ENCODE measurements around the gene SNX19.
"Not testable (repeated sequence)": the region's sequence is repeated elsewhere in the genome, so short reads cannot be mapped to it uniquely, and the experiment has no call there.

Gene SNX19, protein sequence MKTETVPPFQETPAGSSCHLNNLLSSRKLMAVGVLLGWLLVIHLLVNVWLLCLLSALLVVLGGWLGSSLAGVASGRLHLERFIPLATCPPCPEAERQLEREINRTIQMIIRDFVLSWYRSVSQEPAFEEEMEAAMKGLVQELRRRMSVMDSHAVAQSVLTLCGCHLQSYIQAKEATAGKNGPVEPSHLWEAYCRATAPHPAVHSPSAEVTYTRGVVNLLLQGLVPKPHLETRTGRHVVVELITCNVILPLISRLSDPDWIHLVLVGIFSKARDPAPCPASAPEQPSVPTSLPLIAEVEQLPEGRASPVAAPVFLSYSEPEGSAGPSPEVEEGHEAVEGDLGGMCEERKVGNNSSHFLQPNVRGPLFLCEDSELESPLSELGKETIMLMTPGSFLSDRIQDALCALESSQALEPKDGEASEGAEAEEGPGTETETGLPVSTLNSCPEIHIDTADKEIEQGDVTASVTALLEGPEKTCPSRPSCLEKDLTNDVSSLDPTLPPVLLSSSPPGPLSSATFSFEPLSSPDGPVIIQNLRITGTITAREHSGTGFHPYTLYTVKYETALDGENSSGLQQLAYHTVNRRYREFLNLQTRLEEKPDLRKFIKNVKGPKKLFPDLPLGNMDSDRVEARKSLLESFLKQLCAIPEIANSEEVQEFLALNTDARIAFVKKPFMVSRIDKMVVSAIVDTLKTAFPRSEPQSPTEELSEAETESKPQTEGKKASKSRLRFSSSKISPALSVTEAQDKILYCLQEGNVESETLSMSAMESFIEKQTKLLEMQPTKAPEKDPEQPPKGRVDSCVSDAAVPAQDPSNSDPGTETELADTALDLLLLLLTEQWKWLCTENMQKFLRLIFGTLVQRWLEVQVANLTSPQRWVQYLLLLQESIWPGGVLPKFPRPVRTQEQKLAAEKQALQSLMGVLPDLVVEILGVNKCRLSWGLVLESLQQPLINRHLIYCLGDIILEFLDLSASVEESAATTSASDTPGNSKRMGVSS

DNA sequence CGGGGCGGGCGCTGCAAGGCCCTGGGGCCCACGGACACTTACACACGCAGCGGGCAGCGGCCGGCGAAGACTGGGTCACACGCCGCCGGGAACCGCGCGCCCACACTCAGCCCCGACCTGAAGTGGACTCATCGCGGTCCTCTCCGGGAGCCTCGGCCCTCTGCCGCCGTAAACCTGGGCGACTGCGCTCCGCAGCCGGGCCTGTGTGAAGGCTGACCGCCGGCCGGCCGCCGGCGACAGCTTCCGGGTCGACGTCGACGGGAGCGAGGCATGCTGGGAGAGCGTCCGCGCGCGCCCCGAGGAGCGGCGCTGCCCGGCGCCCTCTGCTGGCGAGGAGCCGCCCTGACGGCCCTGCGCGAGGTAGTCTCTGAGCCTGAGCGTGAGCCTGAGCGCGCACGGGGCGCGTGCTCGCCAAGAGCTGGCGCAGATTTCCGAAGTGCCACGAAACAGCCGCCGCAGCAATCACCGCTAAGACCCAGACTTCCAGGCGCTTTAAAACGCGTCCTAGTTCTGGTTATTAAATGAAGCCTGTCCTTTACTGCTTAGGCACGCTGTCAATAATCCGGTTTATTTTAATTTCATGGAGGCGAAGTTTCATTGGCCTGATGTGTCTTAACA lies at the start of gene SNX19:
Gene SNX19, minus strand, starts transcription at position 242 of the 618 bp plus-strand sequence. CDS start 540 bp downstream, outside the sequence.
- DNase-seq, result peak; percentile 90

DNA sequence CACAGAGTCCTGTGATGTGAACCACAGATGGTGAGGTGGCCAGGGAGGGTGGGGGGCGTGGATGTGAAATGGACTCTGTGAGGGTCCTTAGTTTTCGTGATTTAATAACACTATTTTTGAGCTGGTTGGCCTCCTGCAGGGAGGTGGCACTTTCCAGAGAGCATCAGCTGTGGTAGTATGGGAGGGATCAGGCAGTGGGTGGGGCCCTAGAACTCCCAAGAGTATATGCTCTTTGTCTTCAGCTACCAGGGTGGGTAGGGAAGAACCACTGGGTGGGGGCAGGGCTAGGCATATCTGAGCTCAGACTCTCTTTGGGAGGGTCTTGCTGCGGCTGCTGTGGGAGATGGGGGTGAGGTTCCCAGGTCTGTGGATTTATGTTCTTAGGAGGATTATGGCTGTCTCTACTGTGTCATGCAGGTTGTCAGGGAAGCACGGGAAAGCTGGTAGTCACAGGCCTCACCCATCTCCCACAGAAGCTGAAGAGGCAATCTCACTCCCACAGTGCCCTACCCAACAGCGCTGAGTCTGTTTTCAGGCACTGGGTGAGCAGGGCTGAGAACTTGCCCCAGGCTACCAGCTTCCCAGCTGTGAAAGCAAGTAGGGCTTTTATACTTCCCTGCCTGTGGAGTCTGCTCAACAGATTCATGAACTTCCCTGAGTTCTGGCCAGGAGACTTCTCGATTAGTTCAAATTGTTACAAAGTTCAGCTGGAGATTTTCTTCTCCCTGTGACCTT lies 47.9 kb upstream of the SNX19 start:
- no peak for DNase-seq

DNA sequence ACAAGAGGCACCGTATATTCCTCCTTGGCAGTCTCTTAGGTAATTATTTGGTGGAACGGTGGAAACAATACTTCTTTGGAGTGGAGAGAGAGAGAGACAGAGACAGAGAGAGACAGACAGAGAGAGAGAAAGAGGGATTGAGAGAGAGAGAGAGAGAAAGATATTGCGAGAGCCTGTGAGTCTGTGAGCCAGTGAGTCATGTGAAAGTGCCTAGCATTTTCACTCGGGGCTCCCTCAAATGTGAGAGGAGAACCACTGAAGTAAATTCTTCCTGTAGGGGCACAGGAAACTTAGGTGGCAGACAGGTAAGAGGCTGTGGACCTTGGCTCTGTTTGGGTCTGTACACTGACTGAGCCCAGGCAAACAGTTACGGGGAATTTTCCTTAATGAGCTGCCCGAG lies 31.6 kb upstream of the SNX19 start:
- no peak for DNase-seq

DNA sequence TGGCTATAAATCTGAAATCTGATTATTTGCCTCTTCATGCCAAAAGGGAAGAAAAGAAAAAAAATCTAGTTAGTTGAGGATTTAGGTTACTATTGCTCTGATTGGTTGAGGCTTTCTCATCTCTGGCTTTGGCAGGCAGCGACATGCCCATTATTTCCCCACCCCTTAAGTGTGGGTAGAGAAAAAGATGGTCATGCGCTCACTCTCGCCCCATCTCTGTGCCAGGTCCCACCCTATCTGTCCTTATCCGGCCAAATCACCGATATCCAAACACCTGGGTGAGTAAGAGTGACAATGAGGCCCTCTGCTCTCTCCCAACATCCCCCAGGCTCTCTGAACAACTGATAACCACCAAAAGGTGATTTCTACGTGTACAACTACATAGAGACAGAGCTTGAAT lies 31.2 kb upstream of the SNX19 start:
- DNase-seq, result no peak

DNA sequence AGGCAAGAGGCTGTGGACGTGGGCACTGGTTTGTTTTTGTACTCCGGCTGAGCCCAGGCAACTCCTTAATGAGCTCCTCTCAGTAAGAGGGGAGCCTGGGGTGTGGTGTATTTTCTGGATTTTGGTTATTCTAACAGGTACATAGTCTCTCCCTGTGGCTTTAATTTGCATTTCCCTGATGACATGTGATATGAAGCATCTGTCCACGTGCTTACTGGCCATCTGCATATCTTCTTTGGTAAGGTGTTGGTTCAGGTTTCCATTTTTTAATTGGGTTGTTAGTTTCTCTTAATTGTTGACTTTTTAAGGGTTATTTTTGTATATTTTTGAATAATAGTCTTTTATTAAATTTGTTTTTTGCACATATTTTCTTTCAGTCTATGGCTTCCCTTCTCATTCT lies 30.8 kb upstream of the SNX19 start:
- no peak for DNase-seq

DNA sequence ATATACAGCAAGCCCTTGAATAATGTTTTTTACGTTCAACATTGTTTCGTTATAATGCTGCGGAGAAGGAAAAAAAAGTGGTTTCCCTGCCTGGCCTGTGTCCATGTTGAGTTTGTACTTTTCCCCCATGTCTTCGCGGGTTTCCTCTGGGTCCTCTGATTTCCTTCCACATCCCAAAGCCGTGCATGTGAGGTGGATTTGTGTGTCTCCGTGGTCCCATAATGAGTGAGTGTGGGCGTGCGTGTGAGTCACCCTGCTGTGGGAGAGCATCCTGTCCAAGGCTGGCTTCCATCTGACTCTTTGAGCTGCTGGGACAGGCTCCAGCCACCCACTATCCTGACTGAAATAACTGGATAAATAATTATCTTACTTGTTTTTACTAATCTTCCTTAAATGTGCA lies 29.6 kb upstream of the SNX19 start:
- DNase-seq, result no peak

DNA sequence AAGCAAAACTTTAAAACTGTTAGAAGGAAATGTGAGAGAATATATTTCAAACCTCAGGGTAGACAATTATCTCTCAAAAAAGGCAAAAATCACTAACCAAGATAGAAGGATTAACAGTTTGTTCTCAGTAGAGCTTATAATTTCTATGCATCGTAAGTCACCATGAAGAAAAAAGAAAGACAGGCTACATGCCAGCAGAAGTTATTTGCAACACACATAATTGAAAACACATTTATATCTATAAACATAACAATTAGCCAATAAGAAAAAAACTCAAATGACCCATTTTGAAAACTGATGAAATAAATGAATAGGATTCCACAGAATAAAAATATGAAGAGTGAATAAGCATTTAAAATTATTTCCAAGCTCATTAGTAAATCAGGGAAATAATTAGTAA lies 24.4 kb upstream of the SNX19 start:
- DNase-seq, result no peak

DNA sequence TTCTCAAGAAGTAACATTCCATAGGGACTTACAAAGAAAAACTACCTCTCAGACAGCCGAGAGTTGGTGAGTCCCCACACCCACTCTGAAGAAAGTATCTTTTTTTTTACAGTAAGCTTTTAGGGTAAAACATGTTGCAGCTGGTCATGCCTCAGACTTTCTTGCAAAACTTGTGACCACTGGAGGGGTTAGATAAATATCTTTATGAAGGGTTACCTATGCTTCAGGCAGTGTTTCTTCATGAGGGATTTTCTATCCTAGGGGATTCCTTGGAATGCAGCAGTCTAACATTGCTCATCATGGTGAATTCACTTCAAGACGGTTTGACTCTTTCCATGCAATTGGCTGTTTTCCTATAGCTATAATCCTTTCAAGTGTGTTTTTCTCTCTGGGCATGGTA lies 20.8 kb upstream of the SNX19 start:
- no peak for DNase-seq

DNA sequence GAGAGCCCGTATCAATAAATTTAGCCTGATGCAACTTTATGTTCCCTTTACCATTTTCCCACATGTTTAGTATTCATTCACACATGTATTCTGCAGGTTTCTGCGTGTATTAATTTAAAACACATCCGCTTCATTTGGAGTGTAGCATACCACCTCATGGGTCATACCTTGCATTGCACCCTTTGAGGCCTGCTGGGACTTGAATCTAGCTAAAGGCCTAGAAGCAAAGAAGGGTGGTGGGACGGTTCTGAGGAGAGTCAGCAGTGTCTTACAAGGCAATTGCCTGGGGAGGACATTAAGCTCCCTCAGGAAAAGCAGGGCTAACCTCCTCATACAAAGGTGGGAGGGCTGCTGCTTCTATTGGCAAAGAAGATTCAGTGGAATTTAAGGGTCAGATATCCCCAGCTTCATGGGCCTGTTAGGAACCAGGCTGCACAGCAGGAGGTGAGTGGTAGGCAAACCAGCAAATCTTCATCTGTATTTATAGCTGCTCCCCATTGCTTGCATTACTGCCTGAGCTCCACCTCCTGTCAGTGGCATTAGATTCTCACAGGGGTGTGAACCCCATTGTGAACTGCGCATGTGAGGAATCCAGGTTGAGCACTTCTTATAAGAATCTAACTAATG lies 15.9 kb upstream of the SNX19 start:
- no peak for DNase-seq

DNA sequence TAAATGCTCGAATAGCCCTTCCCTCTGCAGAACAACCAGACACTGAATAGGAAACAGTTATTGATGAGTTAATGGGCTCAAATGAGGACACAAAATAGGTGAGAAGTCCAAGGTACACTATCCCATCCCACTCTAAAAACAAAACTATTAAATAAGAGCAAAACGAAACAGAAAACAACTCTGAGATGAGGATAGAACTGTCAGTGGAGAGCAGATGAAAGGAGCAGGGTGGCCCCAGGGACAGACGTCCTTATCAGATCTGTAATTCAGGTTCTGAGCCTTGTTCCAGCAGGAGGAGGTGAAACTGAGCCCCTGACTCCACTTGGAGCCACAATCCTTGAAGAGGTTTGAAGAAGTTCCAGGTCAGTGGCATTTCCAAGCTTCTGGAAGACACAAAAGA lies 8.5 kb upstream of the SNX19 start:
- DNase-seq, result no peak

DNA sequence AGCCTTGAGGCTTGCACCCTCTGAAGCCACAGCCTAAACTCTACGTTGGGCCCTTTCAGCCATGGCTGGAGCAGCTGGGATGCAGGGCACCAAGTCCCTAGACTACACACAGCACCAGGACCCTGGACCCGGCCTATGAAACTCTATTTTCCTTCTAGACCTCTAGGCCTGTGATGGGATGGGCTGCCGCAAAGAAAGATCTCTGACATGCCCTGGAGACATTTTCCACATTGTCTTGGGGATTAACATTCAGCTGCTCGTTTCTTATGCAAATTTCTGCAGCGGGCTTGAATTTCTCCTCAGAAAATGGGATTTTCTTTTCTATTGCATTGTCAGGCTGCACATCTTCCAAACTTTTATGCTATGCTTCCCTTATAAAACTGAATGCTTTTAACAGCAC lies 4.3 kb upstream of the SNX19 start:
- DNase-seq, result not testable (repeated sequence)

DNA sequence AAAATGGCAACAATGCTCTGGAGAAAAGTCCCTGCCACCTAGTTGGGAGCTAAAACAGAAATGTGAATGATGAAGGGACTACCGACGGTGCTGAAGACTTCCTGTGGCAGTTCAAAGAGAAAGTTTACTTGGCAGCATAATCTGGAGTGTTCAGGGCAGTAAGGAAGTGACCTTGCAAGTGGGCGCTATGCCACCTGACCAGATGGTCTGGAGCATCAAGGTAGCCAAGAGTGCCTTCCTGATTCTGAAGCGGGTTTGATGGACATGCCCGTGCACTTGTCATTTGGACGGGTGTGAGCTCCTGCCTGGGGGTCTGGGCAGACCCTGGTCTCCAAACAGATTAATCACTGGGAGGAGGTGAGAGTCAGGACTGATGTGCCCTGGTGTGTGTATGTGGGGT lies 1.8 kb upstream of the SNX19 start:
- DNase-seq, result no peak

DNA sequence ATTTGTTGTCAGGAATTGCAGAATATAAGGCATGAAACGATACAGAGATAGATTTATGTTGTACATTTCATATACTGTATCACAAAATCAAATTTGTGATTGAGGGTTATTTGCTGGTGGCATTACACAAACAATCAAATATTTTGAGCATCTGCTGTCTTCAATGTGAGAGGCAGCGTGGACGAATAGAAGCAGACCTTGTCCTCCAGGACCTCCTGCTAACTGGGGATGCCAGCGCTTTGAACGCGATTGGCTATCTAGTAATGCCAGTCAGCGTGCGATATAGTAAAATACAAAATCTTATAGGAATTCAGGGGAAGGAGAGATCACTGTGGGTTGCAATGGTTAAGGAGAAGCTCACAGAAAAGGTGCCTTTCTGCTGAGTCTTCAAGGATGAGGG lies 631 bp upstream of the SNX19 start:
- DNase-seq, result no peak

DNA sequence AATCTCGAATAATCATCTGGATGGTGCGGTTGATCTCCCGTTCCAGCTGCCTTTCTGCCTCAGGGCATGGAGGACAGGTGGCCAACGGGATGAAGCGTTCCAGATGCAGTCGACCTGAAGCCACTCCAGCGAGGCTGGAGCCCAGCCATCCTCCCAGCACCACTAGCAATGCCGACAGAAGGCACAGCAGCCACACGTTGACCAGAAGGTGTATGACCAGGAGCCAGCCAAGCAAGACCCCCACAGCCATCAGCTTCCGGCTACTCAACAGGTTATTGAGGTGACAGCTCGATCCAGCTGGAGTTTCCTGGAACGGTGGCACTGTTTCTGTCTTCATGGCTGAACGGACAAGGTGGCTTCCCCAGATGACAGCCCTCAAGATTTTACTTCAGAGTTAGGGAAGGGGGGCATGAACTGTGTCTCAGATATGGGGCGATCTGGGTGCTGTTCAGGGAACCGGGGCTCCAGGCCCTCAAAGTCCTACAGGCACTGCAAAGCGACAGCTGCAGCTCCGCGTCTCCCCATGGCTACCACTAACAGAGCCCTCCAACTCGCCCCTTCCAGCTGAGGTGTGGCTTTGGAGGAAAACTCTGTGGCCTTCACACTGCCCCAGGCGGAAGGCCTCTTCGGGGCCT lies 559 bp downstream of the SNX19 start:
- DNase-seq, result no peak

DNA sequence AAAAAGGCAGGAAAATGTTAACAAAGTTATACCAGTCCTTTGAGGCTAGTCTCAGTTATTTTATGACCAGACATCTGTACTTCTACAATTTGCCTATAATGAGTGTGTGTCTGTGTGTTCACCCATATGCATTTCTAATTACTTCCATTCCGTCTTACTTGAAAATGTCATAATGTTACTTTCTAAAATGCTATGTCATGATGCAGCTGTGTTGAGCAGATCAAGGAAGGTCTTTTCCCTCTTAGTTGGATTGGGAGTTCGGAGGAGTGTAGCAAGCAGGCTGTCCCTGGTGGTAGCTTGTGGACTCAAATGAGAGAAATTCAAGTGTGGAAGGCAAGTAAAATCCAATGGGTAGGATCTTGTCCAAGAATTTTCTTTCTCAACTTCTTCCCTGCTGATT lies 3.0 kb downstream of the SNX19 start:
- DNase-seq, result no peak

DNA sequence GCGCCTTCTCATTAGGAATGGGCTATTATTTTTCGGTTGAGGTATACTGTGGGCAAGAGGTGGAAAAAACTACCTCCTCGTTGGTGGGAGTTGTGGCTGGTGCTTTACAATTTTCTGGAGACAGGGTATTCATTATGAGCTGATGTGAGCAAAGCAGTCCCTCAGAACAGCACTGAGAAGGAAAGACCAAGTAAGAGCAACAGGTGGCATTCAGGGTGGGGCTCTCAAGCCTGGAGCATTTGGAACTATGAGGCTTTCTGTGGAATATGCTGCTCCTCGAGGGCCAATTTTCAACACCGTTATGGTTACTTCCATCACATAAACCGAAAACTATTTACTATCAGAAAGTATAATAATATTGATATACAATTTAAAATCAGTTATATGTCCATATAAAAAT lies 3.7 kb downstream of the SNX19 start:
- no peak for DNase-seq

DNA sequence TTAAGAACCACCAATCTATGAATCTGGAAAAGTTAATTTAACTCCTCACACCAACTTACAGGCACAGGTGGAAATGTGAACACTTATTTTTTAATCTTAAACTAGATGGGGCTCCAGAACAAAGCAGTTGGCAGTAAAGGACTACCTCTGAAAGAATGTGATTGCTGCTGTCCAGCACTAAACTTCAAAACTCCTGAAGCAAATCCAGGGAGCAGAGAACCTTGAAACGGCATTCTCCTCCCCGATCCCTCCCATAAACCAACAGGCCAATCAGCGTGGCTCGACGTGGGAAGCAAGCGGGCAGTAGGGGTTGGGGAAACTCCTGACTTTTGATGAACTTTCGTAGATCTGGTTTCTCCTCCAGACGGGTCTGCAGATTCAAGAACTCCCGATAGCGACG lies 5.0 kb downstream of the SNX19 start:
- DNase-seq, result no peak

DNA sequence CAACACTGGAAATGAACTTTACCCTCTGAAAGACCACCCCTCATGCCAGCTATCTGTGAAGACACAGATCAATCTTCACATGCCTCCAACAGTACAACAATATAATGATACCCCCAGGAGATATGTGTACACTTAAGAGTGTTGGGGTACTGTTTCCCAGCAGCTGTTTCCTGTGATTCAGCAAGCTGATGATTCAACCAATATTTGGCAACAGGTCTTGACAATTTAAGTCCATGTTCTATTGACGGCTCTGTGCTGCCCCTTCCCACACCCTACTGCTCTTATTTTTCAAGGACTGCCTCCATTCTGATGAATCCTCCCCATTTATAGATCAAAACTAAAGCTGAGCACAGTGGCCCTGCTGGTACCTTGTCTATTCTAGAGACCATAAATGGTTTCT lies 6.6 kb downstream of the SNX19 start:
- DNase-seq, result no peak

DNA sequence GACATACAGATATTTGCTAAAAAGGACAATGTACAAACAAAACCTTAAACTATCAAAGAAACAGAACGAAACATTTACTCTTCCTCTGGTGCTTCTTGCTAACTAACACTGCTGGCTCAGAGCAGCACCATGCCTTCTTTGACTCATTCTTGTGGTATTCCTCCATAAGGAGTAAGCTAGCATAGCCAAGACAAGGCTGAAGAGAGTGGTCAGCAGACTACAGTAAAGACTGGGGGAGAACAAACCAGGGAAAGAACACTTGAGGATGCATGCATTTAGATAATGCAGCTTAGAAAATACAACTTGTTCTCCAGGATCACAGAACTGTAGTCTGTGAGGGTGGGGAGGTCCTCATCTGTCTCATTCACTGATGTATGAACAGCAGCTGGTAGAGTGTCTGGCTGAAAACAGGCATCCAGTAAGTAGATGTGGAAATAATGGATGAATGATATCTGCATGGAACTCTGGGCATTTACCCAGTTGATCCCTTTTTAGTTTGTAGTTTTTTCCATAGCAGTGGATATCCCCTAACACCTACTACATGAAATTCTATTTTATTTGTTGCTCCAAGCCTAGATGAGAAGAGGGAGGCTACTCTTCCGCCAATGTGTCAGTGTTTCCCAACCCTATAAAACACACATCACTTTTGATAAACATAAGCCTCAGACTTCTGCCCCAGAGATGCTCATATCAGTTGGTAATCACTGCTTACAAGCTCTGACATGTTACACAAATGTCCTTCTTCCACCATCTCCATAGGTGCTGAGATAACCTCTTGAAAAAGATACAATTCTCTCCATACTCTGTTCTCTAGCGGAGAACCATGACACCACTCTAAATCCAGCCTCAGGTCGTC lies 7.3 kb downstream of the SNX19 start:
- DNase-seq, result no peak

DNA sequence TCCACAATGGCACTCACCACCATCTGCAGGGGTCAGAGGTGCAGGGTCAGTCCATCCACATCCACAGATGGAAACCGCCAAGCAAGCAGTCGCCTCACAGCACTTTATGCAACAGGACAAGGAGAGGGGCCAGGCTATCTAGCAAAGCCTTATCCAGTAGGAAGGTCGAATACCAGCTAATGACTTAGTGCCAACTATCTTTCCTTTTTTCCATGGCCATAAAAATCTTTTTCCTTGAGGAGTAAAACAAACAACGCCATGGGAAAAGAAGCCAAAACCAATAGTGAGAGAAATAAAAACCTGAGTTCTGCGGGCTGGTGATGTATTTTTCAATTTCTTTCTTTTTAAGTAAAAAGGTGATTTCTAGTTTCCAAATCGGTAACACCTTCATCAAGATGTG lies 8.2 kb downstream of the SNX19 start:
- no peak for DNase-seq

DNA sequence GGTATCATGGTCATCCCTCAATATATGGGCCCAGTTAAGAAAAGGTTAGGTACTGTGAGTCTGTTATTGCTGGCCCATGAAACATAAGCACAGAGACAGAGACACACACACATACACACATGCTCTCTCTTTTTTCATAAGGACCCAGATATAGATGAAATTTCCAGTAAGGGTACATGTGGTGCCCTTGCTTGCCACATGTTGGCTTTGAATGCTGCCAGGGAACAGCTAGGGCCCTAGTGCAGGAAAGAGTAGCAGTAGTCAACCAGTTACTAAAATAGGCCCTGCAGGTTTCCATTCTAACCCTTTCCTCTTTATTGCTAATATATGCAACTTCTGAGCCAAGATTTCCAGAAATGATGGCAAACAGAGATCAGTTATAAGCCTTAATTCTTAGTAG lies 9.1 kb downstream of the SNX19 start:
- no peak for DNase-seq
